Left ventricle myocardium inferior (tissue), 1 donor: ENCODE results near the gene SLC7A9. TPM values are rescaled to one million over a fixed set of nuclear protein-coding genes. Genes with fewer than 3 reads are reported as not detected.

ENCODE experiments used
- DNase-seq: peaks from one replicate; pipeline ENCODE4 v3.0.0-alpha.2; 2020
- H3K27ac ChIP-seq: fragments of 200-600 bp; replicated peaks from 2 replicates; pipeline ENCODE4 v1.8.0; 2021
- H3K27me3 ChIP-seq: fragments of 200-600 bp; 2 replicates; pipeline ENCODE4 v1.8.0; 2021; ENCODE audit warnings: low read depth
- H3K36me3 ChIP-seq: fragments of 200-600 bp; 2 replicates; pipeline ENCODE4 v1.8.0; 2021
- H3K4me1 ChIP-seq: fragments of 200-600 bp; 2 replicates; pipeline ENCODE4 v1.8.0; 2021
- H3K4me3 ChIP-seq: fragments of 200-600 bp; 2 replicates; pipeline ENCODE4 v1.8.0; 2021; ENCODE audit warnings: mild to moderate bottlenecking, moderate library complexity
- H3K9me3 ChIP-seq: fragments of 200-600 bp; replicated peaks from 2 replicates; pipeline ENCODE4 v1.8.0; 2021
- CTCF ChIP-seq: fragments of 200-600 bp; IDR thresholded peaks from 2 replicates; pipeline ENCODE4 v1.8.0; 2021; ENCODE audit warnings: antibody characterized with exemption, mild to moderate bottlenecking, borderline replicate concordance
- intact Hi-C: fragments of 100-400 bp; cut with micrococcal nuclease; formaldehyde crosslinking; loops from one replicate; pipeline ENCODE4 v1.11.0; 2022
- total RNA-seq: library from RNA; stranded (reverse); fragmentation: NEBNext Ultra II Directional; extraction: Animal tissue kit (Norgen Biotek cat#: 25700); gene quantifications from one replicate; pipeline ENCODE4 v1.2.1, GENCODE V29; 2021
- donor health status: DM: no; HTN: yes; CAD: no; lungs with severe emphysema.

Gene SLC7A9
- total RNA-seq, 1 donor from 2014 or later: not detected

GRCh38 chr19:32863301-32863700 lies 6.3 kb downstream of the SLC7A9 start:
- Histone ChIP-seq H3K36me3 (no peaks in the 10 kb centered on the region), H3K27me3 (no peaks in the 10 kb centered on the region), H3K27ac (no peak overlapping the region), H3K4me1 (no peaks in the 10 kb centered on the region), H3K9me3 (no peaks in the 10 kb centered on the region), H3K4me3 (no peak overlapping the region)
- no peak for DNase-seq
- no peak for TF ChIP-seq CTCF
- intact Hi-C loops: no loop called here

GRCh38 chr19:32862741-32863140 lies 6.8 kb downstream of the SLC7A9 start:
- Histone ChIP-seq H3K9me3 (no peaks in the 10 kb centered on the region), H3K36me3 (no peaks in the 10 kb centered on the region), H3K4me1 (no peaks in the 10 kb centered on the region), H3K27me3 (no peaks in the 10 kb centered on the region), H3K27ac (no peak overlapping the region), H3K4me3 (no peak overlapping the region)
- no peak for DNase-seq
- intact Hi-C loops: no loop called here
- TF ChIP-seq CTCF: no peak

GRCh38 chr19:32862173-32862572 lies 7.4 kb downstream of the SLC7A9 start:
- H3K27ac ChIP-seq: no peak overlapping the region
- no peaks in the 10 kb centered on the region for H3K36me3 ChIP-seq
- no peak for TF ChIP-seq CTCF
- H3K9me3 ChIP-seq: no peaks in the 10 kb centered on the region
- intact Hi-C loops: no loop called here
- H3K4me3 ChIP-seq: no peak overlapping the region
- DNase-seq: no peak
- H3K27me3 ChIP-seq: no peaks in the 10 kb centered on the region
- no peaks in the 10 kb centered on the region for H3K4me1 ChIP-seq

- H3K4me3 ChIP-seq: no peak overlapping the region
- H3K27me3 ChIP-seq: no peaks in the 10 kb centered on the region
- no peaks in the 10 kb centered on the region for H3K9me3 ChIP-seq
- no peak for DNase-seq
- H3K36me3 ChIP-seq: no peaks in the 10 kb centered on the region
- intact Hi-C loops: no loop called here
- no peak for TF ChIP-seq CTCF
- H3K27ac ChIP-seq: no peak overlapping the region
- no peaks in the 10 kb centered on the region for H3K4me1 ChIP-seq
These were observed 8.0 kb downstream of the SLC7A9 start for GRCh38 chr19:32861596-32861995.

GRCh38 chr19:32859591-32859990 lies 10.0 kb downstream of the SLC7A9 start:
- intact Hi-C loops: no loop called here
- no peaks in the 10 kb centered on the region for H3K9me3 ChIP-seq

More at GRCh38 chr19:32859591-32859990, 10.0 kb downstream of the SLC7A9 start:
- DNase-seq: no peak
- no peak overlapping the region for H3K4me3 ChIP-seq
- no peak overlapping the region for H3K27ac ChIP-seq
- no peaks in the 10 kb centered on the region for H3K4me1 ChIP-seq
- no peak for TF ChIP-seq CTCF
- H3K36me3 ChIP-seq: no peaks in the 10 kb centered on the region
- H3K27me3 ChIP-seq: no peaks in the 10 kb centered on the region
